ENCODE results near the gene TMEM181.

DNA sequence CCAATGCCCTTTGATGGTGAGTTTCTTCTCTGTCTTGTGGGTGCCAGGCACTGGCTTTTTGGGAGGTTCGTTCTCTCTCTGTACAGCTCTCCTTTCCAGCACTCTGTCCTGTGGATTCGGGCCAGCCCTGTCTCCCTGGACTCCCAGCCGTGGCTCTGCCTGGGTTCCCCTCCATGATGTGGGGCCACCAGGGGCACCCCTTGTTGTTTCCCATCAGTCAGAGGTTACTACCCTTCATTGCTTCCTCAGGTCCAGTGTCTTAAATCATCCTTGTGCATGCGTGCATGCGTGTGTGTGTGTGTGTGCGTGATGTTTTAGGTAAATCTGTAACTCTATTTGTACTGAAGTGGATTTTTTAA lies 44.1 kb downstream of the TMEM181 start:
- TF ChIP-seq POLR2A (IDR thresholded peaks at IDR 0.05; ENCODE audit: low read depth, low read length) = no peak
- TF ChIP-seq POLR2AphosphoS5 (IDR thresholded peaks at IDR 0.05; ENCODE audit: low read depth, low read length) = no peak
- no peak for TF ChIP-seq TAF1 (IDR thresholded peaks at IDR 0.05; ENCODE audit: borderline replicate concordance, low read depth, low read length)

All from GM12892 (cell line).